MV-4-11 (cell line): Measurements from ENCODE around the gene ANO8.

ENCODE experiments used
- DNase-seq: peaks from one replicate; lab custom pipeline; 2025; lab: John Stamatoyannopoulos, UW

Gene ANO8

GRCh38 chr19:17328517-17329365 is 5.9 kb downstream of the ANO8 start:
- DNase-seq, result no peak

GRCh38 chr19:17327654-17328516 is 6.8 kb downstream of the ANO8 start:
- DNase-seq, result no peak

GRCh38 chr19:17327068-17327653 is 7.5 kb downstream of the ANO8 start:
- DNase-seq, result no peak

- no peak for DNase-seq
Measured at GRCh38 chr19:17326595-17326966, 8.1 kb downstream of the ANO8 start.

- no peak for DNase-seq
Measured at GRCh38 chr19:17325881-17326594, 8.6 kb downstream of the ANO8 start.

GRCh38 chr19:17325133-17325532 is 9.5 kb downstream of the ANO8 start:
- DNase-seq, result no peak

- DNase-seq, result no peak
Measured at GRCh38 chr19:17324357-17325114, 10.1 kb downstream of the ANO8 start.

- DNase-seq, result no peak
Measured at GRCh38 chr19:17323964-17324332, 10.7 kb downstream of the ANO8 start.

GRCh38 chr19:17323300-17323963 is 11.2 kb downstream of the ANO8 start:
- DNase-seq, result no peak

GRCh38 chr19:17322854-17323253 is 11.8 kb downstream of the ANO8 start:
- no peak for DNase-seq

GRCh38 chr19:17321655-17322489 is 12.8 kb downstream of the ANO8 start:
- no peak for DNase-seq

- DNase-seq, result no peak
Measured at GRCh38 chr19:17320435-17320834, 14.2 kb downstream of the ANO8 start.

GRCh38 chr19:17319473-17320238 is 15.0 kb downstream of the ANO8 start:
- DNase-seq, result no peak

GRCh38 chr19:17318966-17319365 is 15.7 kb downstream of the ANO8 start:
- DNase-seq, result no peak

GRCh38 chr19:17314007-17314593 is 20.6 kb downstream of the ANO8 start:
- no peak for DNase-seq

GRCh38 chr19:17312189-17313113 is 22.2 kb downstream of the ANO8 start:
- no peak for DNase-seq

- DNase-seq, result no peak
Measured at GRCh38 chr19:17311455-17312188, 23.0 kb downstream of the ANO8 start.
